ENCODE measurements around the gene C2. TPM values are rescaled to one million over a fixed set of nuclear protein-coding genes. Genes with fewer than 3 reads are reported as not detected.
"Not testable (repeated sequence)": the region's sequence is repeated elsewhere in the genome, so short reads cannot be mapped to it uniquely, and the experiment has no call there.

Gene C2
- total and polyA plus RNA-seq, 2 donors from 2014 or later: 38.7 to 84.0 TPM

DNA sequence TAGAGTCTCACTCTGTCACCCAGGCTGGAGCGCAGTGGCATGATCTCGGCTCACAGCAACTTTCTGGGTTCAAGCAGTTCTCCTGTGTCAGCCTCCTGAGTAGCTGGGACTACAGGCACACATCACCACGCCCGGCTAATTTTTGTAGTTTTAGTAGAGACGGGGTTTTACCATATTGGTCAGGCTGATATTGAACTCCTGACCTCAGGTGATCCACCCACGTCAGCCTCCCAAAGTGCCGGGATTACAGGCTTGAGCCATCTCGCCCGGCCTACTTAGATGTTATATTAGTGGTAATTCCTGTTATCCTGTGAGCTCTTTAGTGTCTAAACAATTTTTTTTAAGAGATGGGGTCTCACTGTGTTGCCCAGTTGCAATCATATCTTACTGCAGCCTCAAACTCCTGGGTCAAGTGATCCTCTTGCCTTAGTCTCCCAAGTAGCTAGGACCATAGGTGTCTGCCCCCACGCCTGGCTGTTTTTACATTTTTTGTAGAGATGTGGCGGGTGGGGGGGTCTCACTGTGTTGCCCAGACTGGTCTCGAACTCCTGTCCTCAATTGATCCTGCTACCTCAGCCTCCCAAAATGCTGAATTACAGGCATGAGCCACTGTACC, 50.4 kb downstream of the C2 start:
- H3K4me1 ChIP-seq (ENCODE audit: control insufficient read depth in 2 of 3, insufficient read depth in 2 of 3, low read depth in 1 of 3, low read length in 3 of 3): peaks cover 0 to 9% (median 4%) of the 10 kb centered on the region in 3 donors
- FAIRE-seq: no peak
- no peak overlapping the region for H3K4me3 ChIP-seq (ENCODE audit: low read length in 3 of 3)
- no peak overlapping the region for H3K9ac ChIP-seq (ENCODE audit: low read length in 3 of 3)
- peak overlapping the region in 1 of 2 donors; percentile 47 for H3K27ac ChIP-seq (ENCODE audit: low read depth in 2 of 2, low read length in 2 of 2)
- H3K27me3 ChIP-seq (ENCODE audit: control insufficient read depth, insufficient read depth, low read length): no peaks in the 10 kb centered on the region
- TF ChIP-seq, protein P1, sequence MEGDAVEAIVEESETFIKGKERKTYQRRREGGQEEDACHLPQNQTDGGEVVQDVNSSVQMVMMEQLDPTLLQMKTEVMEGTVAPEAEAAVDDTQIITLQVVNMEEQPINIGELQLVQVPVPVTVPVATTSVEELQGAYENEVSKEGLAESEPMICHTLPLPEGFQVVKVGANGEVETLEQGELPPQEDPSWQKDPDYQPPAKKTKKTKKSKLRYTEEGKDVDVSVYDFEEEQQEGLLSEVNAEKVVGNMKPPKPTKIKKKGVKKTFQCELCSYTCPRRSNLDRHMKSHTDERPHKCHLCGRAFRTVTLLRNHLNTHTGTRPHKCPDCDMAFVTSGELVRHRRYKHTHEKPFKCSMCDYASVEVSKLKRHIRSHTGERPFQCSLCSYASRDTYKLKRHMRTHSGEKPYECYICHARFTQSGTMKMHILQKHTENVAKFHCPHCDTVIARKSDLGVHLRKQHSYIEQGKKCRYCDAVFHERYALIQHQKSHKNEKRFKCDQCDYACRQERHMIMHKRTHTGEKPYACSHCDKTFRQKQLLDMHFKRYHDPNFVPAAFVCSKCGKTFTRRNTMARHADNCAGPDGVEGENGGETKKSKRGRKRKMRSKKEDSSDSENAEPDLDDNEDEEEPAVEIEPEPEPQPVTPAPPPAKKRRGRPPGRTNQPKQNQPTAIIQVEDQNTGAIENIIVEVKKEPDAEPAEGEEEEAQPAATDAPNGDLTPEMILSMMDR (IDR thresholded peaks at IDR 0.05; ENCODE audit: borderline replicate concordance, extremely low read depth, insufficient read depth): no peak
- H3K9me3 ChIP-seq (ENCODE audit: control insufficient read depth in 2 of 3, insufficient read depth in 1 of 3, low read length in 3 of 3): no peaks in the 10 kb centered on the region
- no peak for DNase-seq
- H3K36me3 ChIP-seq (ENCODE audit: control insufficient read depth in 2 of 3, insufficient read depth in 3 of 3, low read length in 3 of 3): peaks cover 0 to 5% (median 0%) of the 10 kb centered on the region in 3 donors
- intact Hi-C loops (cut with DNase I): no loop called here

DNA sequence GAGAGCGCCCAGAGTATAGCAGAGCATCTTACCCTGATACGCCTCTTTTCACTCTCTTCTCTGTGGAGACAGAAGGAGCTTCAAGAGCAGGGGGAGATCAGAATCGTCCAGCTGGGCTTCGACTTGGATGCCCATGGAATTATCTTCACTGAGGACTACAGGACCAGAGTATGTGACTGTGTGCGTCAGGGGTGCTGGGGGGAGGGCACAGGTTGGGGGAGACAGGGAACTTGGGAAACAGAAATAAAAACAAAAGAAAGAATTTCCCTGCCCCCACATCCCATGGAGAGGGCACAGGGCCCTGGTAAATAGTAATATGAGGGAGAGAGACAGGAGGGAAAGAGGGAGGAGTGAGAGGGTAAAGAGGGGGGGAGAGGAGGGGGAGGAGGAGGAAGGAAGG, 51.3 kb downstream of the C2 start:
- DNase-seq: peak in 1 of 5 donors; percentile 22
- Histone ChIP-seq H3K9me3 (ENCODE audit: control insufficient read depth in 2 of 3, insufficient read depth in 1 of 3, low read length in 3 of 3) (no peaks in the 10 kb centered on the region), H3K27me3 (ENCODE audit: control insufficient read depth, insufficient read depth, low read length) (no peaks in the 10 kb centered on the region), H3K36me3 (ENCODE audit: control insufficient read depth in 2 of 3, insufficient read depth in 3 of 3, low read length in 3 of 3) (peaks cover 0 to 5% (median 0%) of the 10 kb centered on the region in 3 donors), H3K27ac (ENCODE audit: low read depth in 2 of 2, low read length in 2 of 2) (peak overlapping the region in 1 of 2 donors; percentile 41), H3K4me3 (ENCODE audit: low read length in 3 of 3) (no peak overlapping the region), H3K9ac (ENCODE audit: low read length in 3 of 3) (no peak overlapping the region), H3K4me1 (ENCODE audit: control insufficient read depth in 2 of 3, insufficient read depth in 2 of 3, low read depth in 1 of 3, low read length in 3 of 3) (peaks cover 0 to 2% (median 0%) of the 10 kb centered on the region in 3 donors)
- FAIRE-seq: no peak
- TF ChIP-seq, protein P1 (IDR thresholded peaks at IDR 0.05; ENCODE audit: borderline replicate concordance, extremely low read depth, insufficient read depth): no peak
- intact Hi-C loops (cut with DNase I): no loop called here

DNA sequence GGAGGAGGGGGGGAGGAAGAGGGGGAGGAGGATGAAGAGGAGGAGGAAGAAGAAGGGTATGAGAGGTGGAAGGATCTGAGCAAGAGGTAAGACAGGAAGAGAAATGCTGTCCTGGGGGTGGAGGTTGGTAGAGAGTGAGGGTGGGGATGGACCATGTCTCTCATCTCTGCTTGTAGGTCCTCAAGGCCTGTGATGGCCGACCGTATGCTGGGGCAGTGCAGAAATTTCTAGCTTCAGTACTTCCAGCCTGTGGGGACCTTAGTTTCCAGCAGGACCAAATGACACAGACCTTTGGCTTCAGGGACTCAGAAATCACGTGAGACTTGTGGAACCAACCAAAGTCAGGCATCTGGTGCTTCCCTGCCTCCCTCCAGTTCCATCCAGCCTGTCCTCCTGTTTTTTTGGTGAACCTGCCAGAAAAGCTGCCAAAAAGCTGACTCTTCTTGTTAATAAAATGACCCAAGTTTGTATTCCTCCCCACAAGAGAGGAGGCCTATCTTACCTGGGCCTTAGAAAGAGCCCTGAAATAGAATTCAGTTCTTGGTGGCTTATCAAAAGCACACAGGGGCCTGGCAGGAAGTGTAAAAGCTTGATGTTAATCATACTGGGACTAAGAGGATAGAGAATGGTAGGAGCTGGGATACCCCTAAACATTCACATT, 51.9 kb downstream of the C2 start:
- Histone ChIP-seq H3K36me3 (ENCODE audit: control insufficient read depth in 2 of 3, insufficient read depth in 3 of 3, low read length in 3 of 3) (peaks cover 0 to 5% (median 0%) of the 10 kb centered on the region in 3 donors), H3K9ac (ENCODE audit: low read length in 3 of 3) (no peak overlapping the region), H3K27me3 (ENCODE audit: control insufficient read depth, insufficient read depth, low read length) (no peaks in the 10 kb centered on the region), H3K4me3 (ENCODE audit: low read length in 3 of 3) (no peak overlapping the region), H3K4me1 (ENCODE audit: control insufficient read depth in 2 of 3, insufficient read depth in 2 of 3, low read depth in 1 of 3, low read length in 3 of 3) (peaks cover 0 to 2% (median 0%) of the 10 kb centered on the region in 3 donors), H3K9me3 (ENCODE audit: control insufficient read depth in 2 of 3, insufficient read depth in 1 of 3, low read length in 3 of 3) (no peaks in the 10 kb centered on the region), H3K27ac (ENCODE audit: low read depth in 2 of 2, low read length in 2 of 2) (peak overlapping the region in 1 of 2 donors; percentile 83)
- intact Hi-C loops (cut with DNase I): no loop called here
- TF ChIP-seq, protein P1 (IDR thresholded peaks at IDR 0.05; ENCODE audit: borderline replicate concordance, extremely low read depth, insufficient read depth): no peak
- FAIRE-seq: no peak
- DNase-seq: no peak

DNA sequence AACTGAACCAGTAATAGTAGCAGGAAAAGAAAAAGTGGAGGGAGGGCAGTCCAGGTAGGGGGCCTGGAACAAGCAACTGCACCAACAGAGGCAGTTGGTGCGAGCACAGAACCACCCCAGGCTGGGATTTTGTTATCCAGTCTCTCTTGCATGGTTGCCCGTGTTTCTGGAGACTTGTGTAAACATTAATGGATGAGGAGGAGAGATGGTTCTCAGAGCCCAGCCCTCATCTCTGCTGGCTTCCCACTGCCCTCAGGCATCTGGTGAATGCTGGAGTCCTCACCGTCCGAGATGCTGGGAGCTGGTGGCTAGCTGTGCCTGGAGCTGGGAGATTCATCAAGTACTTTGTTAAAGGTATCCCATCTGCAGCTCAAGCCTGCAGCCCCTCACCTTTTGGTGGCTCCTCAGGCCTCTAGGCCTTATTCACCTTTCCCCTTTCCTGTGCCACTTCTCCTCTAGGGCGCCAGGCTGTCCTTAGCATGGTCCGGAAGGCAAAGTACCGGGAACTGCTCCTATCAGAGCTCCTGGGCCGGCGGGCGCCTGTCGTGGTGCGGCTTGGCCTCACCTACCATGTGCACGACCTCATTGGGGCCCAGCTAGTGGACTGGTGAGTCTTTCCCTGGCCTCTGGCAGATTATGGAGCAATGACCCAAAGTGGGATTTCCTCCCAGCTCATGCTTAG, 52.8 kb downstream of the C2 start:
- intact Hi-C loops (cut with DNase I); H3K9me3 ChIP-seq (ENCODE audit: control insufficient read depth in 2 of 3, insufficient read depth in 1 of 3, low read length in 3 of 3); H3K36me3 ChIP-seq (ENCODE audit: control insufficient read depth in 2 of 3, insufficient read depth in 3 of 3, low read length in 3 of 3); FAIRE-seq; H3K27me3 ChIP-seq (ENCODE audit: control insufficient read depth, insufficient read depth, low read length); H3K9ac ChIP-seq (ENCODE audit: low read length in 3 of 3); H3K4me1 ChIP-seq (ENCODE audit: control insufficient read depth in 2 of 3, insufficient read depth in 2 of 3, low read depth in 1 of 3, low read length in 3 of 3); H3K4me3 ChIP-seq (ENCODE audit: low read length in 3 of 3): not testable (repeated sequence)
- peak overlapping the region in 1 of 2 donors; percentile 83 for H3K27ac ChIP-seq (ENCODE audit: low read depth in 2 of 2, low read length in 2 of 2)
- DNase-seq: peak in 1 of 5 donors; percentile 1

DNA sequence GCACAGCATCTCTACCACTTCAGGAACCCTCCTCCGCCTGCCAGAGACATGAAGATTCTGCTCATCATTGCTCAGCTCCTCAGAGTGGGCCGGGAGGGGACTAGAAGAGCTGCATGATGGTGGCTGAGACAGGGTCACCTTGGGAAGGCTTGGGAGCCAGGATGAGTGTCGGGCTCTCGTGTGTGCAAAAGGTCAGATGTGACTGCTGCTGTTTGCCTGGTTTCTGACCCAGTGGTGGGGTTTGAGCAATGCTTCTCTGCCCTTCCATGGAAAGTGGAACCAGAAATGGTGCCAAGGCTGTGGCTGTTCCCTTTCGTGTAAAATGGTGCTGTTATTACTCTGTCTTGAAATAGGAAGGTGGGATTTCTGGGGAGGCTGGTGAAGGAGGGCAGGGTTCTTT, 53.5 kb downstream of the C2 start:
- H3K9ac ChIP-seq (ENCODE audit: low read length in 3 of 3); H3K9me3 ChIP-seq (ENCODE audit: control insufficient read depth in 2 of 3, insufficient read depth in 1 of 3, low read length in 3 of 3); FAIRE-seq; intact Hi-C loops (cut with DNase I); H3K4me1 ChIP-seq (ENCODE audit: control insufficient read depth in 2 of 3, insufficient read depth in 2 of 3, low read depth in 1 of 3, low read length in 3 of 3); H3K4me3 ChIP-seq (ENCODE audit: low read length in 3 of 3); DNase-seq; H3K36me3 ChIP-seq (ENCODE audit: control insufficient read depth in 2 of 3, insufficient read depth in 3 of 3, low read length in 3 of 3); H3K27ac ChIP-seq (ENCODE audit: low read depth in 2 of 2, low read length in 2 of 2); H3K27me3 ChIP-seq (ENCODE audit: control insufficient read depth, insufficient read depth, low read length): not testable (repeated sequence)
